Liver (tissue), 9 donors: Measurements from ENCODE around the gene FIBCD1. TPM values are rescaled to one million over a fixed set of nuclear protein-coding genes. Genes with fewer than 3 reads are reported as not detected.

Experiments
- DNase-seq: peaks from one replicate; pipeline ENCODE4 v3.0.0-alpha.2; 2017; ENCODE audit warnings: low spot score
- H3K27ac ChIP-seq, 2 donors: one replicate each; pipeline ENCODE4 v1.7.0; 2013; ENCODE audit warnings: inconsistent platforms in 2 of 2, low read length in 2 of 2, control low read depth in 1 of 2, low read depth in 1 of 2, mild to moderate bottlenecking in 1 of 2
- H3K27me3 ChIP-seq, 4 donors: one replicate each; pipeline versions ENCODE4 v1.6.1 to v1.7.0; 2013; ENCODE audit warnings: low read length in 3 of 4, inconsistent platforms in 1 of 4, mild to moderate bottlenecking in 1 of 4, moderate library complexity in 1 of 4; ENCODE audit not compliant: control insufficient read depth in 4 of 4, insufficient read depth in 4 of 4
- H3K36me3 ChIP-seq, 4 donors: one replicate each; pipeline versions ENCODE4 v1.6.1 to v1.7.0; 2013; ENCODE audit warnings: low read length in 3 of 4, mild to moderate bottlenecking in 3 of 4, low read depth in 1 of 4, moderate library complexity in 1 of 4; ENCODE audit not compliant: control insufficient read depth in 4 of 4, insufficient read depth in 3 of 4
- H3K4me1 ChIP-seq, 4 donors: one replicate each; pipeline versions ENCODE4 v1.6.1 to v1.7.0; 2013; ENCODE audit warnings: low read length in 3 of 4, mild to moderate bottlenecking in 3 of 4, moderate library complexity in 1 of 4; ENCODE audit not compliant: control insufficient read depth in 4 of 4, insufficient read depth in 4 of 4
- H3K4me3 ChIP-seq, 3 donors: one replicate each; pipeline versions ENCODE4 v1.6.1 to v1.7.0; 2013; ENCODE audit warnings: low read length in 3 of 3, control low read depth in 1 of 3, low read depth in 1 of 3, mild to moderate bottlenecking in 1 of 3
- H3K9ac ChIP-seq, 2 donors: one replicate each; pipeline ENCODE4 v1.7.0; 2013; ENCODE audit warnings: low read length in 2 of 2, mild to moderate bottlenecking in 2 of 2, moderate library complexity in 2 of 2, control low read depth in 1 of 2, low read depth in 1 of 2
- H3K9me3 ChIP-seq, 4 donors: one replicate each; pipeline versions ENCODE4 v1.6.1 to v1.7.0; 2013; ENCODE audit warnings: low read length in 3 of 4; ENCODE audit not compliant: control insufficient read depth in 4 of 4
- EGR1 ChIP-seq, 2 donors: IDR thresholded peaks; 2 replicates each; pipeline ENCODE4 v1.6.1; 2016 to 2018; ENCODE audit warnings: antibody characterized with exemption in 2 of 2, low read depth in 2 of 2
- FOXA1 ChIP-seq: IDR thresholded peaks from 2 replicates; pipeline ENCODE4 v1.6.1; 2016; ENCODE audit warnings: antibody characterized with exemption
- FOXA2 ChIP-seq: IDR thresholded peaks from 2 replicates; pipeline ENCODE4 v1.6.1; 2016; ENCODE audit warnings: antibody characterized with exemption
- GABPA ChIP-seq, 2 donors: IDR thresholded peaks in 1 of 2; conservative IDR thresholded peaks in 1 of 2; 2 replicates each; pipeline ENCODE4 v1.6.1; 2016; ENCODE audit warnings: antibody characterized with exemption in 2 of 2, mild to moderate bottlenecking in 1 of 2, moderate library complexity in 1 of 2
- JUND ChIP-seq, 2 donors: IDR thresholded peaks; 2 replicates each; pipeline ENCODE4 v1.6.1; 2016; ENCODE audit warnings: antibody characterized with exemption in 2 of 2
- NR2F2 ChIP-seq: IDR thresholded peaks from 2 replicates; pipeline ENCODE4 v1.6.1; 2016; ENCODE audit warnings: antibody characterized with exemption
- RXRA ChIP-seq, 2 donors: IDR thresholded peaks; 2 replicates each; pipeline ENCODE4 v1.6.1; 2017 to 2018; ENCODE audit warnings: antibody characterized with exemption in 2 of 2, mild to moderate bottlenecking in 1 of 2
- YY1 ChIP-seq: IDR thresholded peaks from 2 replicates; pipeline ENCODE4 v1.6.1; 2016; ENCODE audit warnings: antibody characterized with exemption, mild to moderate bottlenecking
- WGBS: extraction: QIAGEN DNeasy Blood & Tissue Kit; methylation state at CpG from one replicate; pipeline ENCODE4 v1.1.7; 2013; 5-methylcytosine and 5-hydroxymethylcytosine counted together
- polyA plus RNA-seq, 2 donors: library from polyadenylated mRNA; stranded (reverse) in 1 of 2; unstranded in 1 of 2; fragments of 200-250 nt in 1 of 2; fragments of >200 nt in 1 of 2; fragmentation: Nextera tagmentation in 1 of 2; extraction: Ambion mirVana in 1 of 2; gene quantifications; one replicate each; pipeline versions ENCODE4 v1.2.1 to v1.2.3, GENCODE V29; 2013 to 2015
- total RNA-seq, 2 donors: library from RNA; depleted of rRNA; stranded (reverse); fragments of >200 nt; gene quantifications; one replicate each; pipeline ENCODE4 v1.2.3, GENCODE V29; 2014
- TF ChIP-seq, protein P1 (sequence below): fragments of 150-350 bp; IDR thresholded peaks from 2 replicates; pipeline ENCODE4 v1.5.1; 2017; ENCODE audit warnings: improper control_type of control experiment, low read depth, low read length; ENCODE audit not compliant: missing input control
- TF ChIP-seq, protein P2 (sequence below): IDR thresholded peaks from 2 replicates; pipeline ENCODE4 v1.6.1; 2016; ENCODE audit warnings: antibody characterized with exemption, mild to moderate bottlenecking
- TF ChIP-seq, protein P3 (sequence below): IDR thresholded peaks from 2 replicates; pipeline ENCODE4 v1.6.1; 2016; ENCODE audit warnings: antibody characterized with exemption
- TF ChIP-seq, protein P4 (sequence below): IDR thresholded peaks from 2 replicates; pipeline ENCODE4 v1.6.1; 2016; ENCODE audit warnings: antibody characterized with exemption
- TF ChIP-seq, protein P5 (sequence below): IDR thresholded peaks from 2 replicates; pipeline ENCODE4 v1.6.1; 2016; ENCODE audit warnings: antibody characterized with exemption
- donor health status: healthy.
- donor health status: healthy.
- donor health status: healthy.
- donor health status: healthy.
- donor health status: healthy.

The FIBCD1 gene
- total and polyA plus RNA-seq, 4 donors = not detected

DNA sequence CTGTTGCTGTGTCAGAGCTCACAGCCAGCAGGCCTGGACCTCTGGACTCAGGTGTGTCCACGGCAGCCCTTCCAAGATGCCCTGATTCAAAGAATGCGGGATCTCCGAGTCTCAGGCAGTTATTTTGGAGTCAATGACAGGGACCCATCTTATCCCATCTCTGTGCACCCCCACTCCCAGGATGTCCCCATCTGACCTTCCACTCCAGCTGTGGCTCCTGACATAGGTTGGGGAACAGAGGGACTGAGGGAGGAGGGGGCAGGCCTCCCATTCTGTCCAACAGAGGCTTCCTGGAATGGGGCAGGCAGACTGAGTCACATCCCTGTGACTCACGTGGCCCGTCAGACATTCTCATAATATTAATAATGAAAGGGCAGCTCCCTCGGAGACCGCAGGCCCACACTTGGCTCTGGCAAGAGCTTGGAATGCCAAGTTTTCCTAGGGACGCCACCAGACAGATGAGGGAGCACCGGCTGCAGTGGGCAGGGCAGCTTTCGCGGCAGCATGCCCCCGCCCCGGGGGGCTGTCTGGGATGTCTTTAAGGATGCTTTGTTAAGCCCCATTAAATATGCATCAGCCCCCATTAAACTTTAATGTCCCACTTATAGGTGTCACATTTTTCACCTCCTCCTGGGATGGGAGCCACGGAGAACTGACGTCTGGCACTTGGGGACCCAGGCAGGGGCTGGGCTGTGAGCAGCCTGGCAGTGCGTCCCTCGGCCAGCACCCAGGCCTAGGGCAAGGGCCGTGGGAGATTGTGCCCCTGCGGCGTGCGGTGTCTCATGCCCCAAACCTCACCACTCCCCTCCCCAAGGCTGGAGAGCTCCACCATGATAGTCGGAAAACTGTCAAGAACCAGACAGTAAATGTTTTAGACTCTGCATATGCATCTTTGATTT, 23.6 kb upstream of the FIBCD1 start:
- H3K4me1 ChIP-seq = no peaks in the 10 kb centered on the region
- no peak overlapping the region for H3K27ac ChIP-seq
- H3K36me3 ChIP-seq = no peaks in the 10 kb centered on the region
- no peak for DNase-seq
- H3K9ac ChIP-seq = no peak overlapping the region
- no peaks in the 10 kb centered on the region for H3K27me3 ChIP-seq
- TF ChIP-seq, protein P1, sequence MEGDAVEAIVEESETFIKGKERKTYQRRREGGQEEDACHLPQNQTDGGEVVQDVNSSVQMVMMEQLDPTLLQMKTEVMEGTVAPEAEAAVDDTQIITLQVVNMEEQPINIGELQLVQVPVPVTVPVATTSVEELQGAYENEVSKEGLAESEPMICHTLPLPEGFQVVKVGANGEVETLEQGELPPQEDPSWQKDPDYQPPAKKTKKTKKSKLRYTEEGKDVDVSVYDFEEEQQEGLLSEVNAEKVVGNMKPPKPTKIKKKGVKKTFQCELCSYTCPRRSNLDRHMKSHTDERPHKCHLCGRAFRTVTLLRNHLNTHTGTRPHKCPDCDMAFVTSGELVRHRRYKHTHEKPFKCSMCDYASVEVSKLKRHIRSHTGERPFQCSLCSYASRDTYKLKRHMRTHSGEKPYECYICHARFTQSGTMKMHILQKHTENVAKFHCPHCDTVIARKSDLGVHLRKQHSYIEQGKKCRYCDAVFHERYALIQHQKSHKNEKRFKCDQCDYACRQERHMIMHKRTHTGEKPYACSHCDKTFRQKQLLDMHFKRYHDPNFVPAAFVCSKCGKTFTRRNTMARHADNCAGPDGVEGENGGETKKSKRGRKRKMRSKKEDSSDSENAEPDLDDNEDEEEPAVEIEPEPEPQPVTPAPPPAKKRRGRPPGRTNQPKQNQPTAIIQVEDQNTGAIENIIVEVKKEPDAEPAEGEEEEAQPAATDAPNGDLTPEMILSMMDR = no peak
- TF ChIP-seq JUND (IDR thresholded peaks at IDR 0.05) = no peak
- no peak for TF ChIP-seq EGR1 (IDR thresholded peaks at IDR 0.05; ENCODE audit: low read depth in 2 of 2)
- no peak for TF ChIP-seq RXRA (IDR thresholded peaks at IDR 0.05)
- TF ChIP-seq, protein P2, sequence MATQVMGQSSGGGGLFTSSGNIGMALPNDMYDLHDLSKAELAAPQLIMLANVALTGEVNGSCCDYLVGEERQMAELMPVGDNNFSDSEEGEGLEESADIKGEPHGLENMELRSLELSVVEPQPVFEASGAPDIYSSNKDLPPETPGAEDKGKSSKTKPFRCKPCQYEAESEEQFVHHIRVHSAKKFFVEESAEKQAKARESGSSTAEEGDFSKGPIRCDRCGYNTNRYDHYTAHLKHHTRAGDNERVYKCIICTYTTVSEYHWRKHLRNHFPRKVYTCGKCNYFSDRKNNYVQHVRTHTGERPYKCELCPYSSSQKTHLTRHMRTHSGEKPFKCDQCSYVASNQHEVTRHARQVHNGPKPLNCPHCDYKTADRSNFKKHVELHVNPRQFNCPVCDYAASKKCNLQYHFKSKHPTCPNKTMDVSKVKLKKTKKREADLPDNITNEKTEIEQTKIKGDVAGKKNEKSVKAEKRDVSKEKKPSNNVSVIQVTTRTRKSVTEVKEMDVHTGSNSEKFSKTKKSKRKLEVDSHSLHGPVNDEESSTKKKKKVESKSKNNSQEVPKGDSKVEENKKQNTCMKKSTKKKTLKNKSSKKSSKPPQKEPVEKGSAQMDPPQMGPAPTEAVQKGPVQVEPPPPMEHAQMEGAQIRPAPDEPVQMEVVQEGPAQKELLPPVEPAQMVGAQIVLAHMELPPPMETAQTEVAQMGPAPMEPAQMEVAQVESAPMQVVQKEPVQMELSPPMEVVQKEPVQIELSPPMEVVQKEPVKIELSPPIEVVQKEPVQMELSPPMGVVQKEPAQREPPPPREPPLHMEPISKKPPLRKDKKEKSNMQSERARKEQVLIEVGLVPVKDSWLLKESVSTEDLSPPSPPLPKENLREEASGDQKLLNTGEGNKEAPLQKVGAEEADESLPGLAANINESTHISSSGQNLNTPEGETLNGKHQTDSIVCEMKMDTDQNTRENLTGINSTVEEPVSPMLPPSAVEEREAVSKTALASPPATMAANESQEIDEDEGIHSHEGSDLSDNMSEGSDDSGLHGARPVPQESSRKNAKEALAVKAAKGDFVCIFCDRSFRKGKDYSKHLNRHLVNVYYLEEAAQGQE = no peak
- no peak for TF ChIP-seq NR2F2
- no peak for TF ChIP-seq FOXA2
- TF ChIP-seq, protein P3, sequence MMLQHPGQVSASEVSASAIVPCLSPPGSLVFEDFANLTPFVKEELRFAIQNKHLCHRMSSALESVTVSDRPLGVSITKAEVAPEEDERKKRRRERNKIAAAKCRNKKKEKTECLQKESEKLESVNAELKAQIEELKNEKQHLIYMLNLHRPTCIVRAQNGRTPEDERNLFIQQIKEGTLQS = no peak
- no peak for TF ChIP-seq GABPA (IDR thresholded peaks at IDR 0.05 in 1 of 2, conservative IDR thresholded peaks at IDR 0.05 in 1 of 2)
- H3K9me3 ChIP-seq = no peaks in the 10 kb centered on the region
- H3K4me3 ChIP-seq = no peak overlapping the region
- WGBS = 66% methylated on average over 22 of the region's 22 CpGs

DNA sequence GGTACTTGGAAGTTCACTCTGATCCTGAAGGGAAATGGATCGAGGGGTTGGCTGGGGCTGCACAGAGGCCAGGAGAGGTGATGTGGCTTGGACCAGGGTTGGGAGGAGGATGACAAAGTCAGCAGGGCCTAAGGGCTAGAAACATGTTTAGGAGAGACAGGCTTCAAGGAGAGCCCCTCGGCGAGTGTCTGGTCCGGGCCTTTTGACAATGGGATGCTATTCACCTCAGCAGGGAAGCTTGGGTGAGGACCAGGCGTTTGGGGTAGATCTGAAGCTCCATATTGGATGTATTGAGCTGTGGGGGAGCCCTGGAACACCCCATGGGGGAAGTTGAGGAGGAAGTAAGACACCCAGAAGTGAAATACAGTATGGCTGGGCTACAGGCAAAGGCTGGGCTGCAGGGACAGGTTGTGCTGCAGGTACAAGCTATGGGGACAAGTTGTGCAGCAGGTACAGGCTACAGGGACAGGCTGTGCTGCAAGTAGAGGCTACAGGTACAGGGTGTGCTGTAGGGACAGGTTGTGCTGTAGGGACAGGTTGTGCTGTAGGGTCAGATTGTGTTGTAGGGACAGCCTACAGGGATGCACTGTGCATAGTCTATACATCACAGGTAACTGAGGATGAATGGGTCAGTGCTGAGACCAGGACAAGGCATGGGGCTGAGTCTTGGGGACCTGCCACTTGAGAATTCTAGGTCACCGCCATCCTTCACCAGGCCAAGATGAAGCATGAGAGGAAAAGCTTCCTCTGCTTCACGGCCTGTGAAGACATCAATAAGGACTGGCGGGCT, 22.7 kb upstream of the FIBCD1 start:
- no peaks in the 10 kb centered on the region for H3K4me1 ChIP-seq
- no peak overlapping the region for H3K4me3 ChIP-seq
- 91% methylated on average over 8 of the region's 8 CpGs for WGBS
- no peak overlapping the region for H3K9ac ChIP-seq
- TF ChIP-seq, protein P4, sequence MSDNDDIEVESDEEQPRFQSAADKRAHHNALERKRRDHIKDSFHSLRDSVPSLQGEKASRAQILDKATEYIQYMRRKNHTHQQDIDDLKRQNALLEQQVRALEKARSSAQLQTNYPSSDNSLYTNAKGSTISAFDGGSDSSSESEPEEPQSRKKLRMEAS = no peak
- TF ChIP-seq, protein P3 = no peak
- TF ChIP-seq GABPA (IDR thresholded peaks at IDR 0.05 in 1 of 2, conservative IDR thresholded peaks at IDR 0.05 in 1 of 2) = no peak
- TF ChIP-seq, protein P5, sequence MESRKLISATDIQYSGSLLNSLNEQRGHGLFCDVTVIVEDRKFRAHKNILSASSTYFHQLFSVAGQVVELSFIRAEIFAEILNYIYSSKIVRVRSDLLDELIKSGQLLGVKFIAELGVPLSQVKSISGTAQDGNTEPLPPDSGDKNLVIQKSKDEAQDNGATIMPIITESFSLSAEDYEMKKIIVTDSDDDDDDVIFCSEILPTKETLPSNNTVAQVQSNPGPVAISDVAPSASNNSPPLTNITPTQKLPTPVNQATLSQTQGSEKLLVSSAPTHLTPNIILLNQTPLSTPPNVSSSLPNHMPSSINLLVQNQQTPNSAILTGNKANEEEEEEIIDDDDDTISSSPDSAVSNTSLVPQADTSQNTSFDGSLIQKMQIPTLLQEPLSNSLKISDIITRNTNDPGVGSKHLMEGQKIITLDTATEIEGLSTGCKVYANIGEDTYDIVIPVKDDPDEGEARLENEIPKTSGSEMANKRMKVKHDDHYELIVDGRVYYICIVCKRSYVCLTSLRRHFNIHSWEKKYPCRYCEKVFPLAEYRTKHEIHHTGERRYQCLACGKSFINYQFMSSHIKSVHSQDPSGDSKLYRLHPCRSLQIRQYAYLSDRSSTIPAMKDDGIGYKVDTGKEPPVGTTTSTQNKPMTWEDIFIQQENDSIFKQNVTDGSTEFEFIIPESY = no peak
- TF ChIP-seq FOXA1 = no peak
- TF ChIP-seq RXRA (IDR thresholded peaks at IDR 0.05) = no peak
- no peak for TF ChIP-seq YY1
- no peak overlapping the region for H3K27ac ChIP-seq
- H3K36me3 ChIP-seq = no peaks in the 10 kb centered on the region
- no peak for DNase-seq
- no peaks in the 10 kb centered on the region for H3K9me3 ChIP-seq
- H3K27me3 ChIP-seq = no peaks in the 10 kb centered on the region
